HG03066 (cell line): ENCODE measurements around the gene RPA1.

Source experiments
- ATAC-seq: cut with Tn5 transposase; IDR thresholded peaks from one replicate; pipeline ENCODE4 v1.9.1; 2021; ENCODE audit warnings: low read depth; ENCODE audit not compliant: unreplicated experiment

RPA1 gene

GRCh38 chr17:1937461-1937860 lies 107.7 kb downstream of the RPA1 start:
- ATAC-seq: no peak

- no peak for ATAC-seq
Observed at GRCh38 chr17:1939981-1940809, 110.4 kb downstream of the RPA1 start.

- no peak for ATAC-seq
Observed at GRCh38 chr17:1940810-1941185, 111.0 kb downstream of the RPA1 start.

- ATAC-seq: no peak
Observed at GRCh38 chr17:1941272-1942065, 111.7 kb downstream of the RPA1 start.

GRCh38 chr17:1942066-1942365 lies 112.2 kb downstream of the RPA1 start:
- no peak for ATAC-seq

GRCh38 chr17:1942666-1943435 lies 113.0 kb downstream of the RPA1 start:
- ATAC-seq: no peak

GRCh38 chr17:1943436-1943831 lies 113.6 kb downstream of the RPA1 start:
- ATAC-seq: no peak

GRCh38 chr17:1945621-1946020 lies 115.8 kb downstream of the RPA1 start:
- ATAC-seq: no peak

- ATAC-seq: no peak
Observed at GRCh38 chr17:1946021-1946932, 116.5 kb downstream of the RPA1 start.

GRCh38 chr17:1947229-1947742 lies 117.5 kb downstream of the RPA1 start:
- ATAC-seq: no peak

- no peak for ATAC-seq
Observed at GRCh38 chr17:1947743-1948516, 118.1 kb downstream of the RPA1 start.

GRCh38 chr17:1948517-1948825 lies 118.7 kb downstream of the RPA1 start:
- ATAC-seq: no peak
